ENCODE measurements around the gene ABCB1.

Gene ABCB1

DNA sequence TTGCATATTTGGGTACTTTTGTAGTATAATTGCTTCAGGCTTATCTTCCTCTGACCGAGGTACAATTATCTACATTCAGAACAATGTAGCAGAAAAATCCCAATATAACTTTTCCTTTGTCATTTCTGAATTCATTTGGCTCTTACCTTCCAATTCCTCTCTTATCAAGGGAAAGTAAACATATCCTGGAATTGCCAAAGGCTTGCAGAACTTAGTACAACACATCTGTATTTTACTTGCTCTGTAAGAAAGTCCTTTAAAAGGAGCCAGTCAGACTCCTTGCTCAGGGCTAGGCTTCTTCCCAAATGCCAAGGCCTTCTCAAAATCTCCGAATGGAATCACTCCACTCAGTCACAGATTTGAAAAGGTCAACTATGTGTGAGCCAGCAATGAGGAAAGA lies 81.9 kb downstream of the ABCB1 start:
- Histone ChIP-seq H3K36me3 (peaks cover 64% of the 10 kb centered on the region), H3K9me3 (no peaks in the 10 kb centered on the region), H3K4me3 (ENCODE audit: low read depth, low read length) (no peak overlapping the region), H3K27me3 (no peaks in the 10 kb centered on the region), H3K4me1 (no peaks in the 10 kb centered on the region)
- no peak for DNase-seq
- TF ChIP-seq, protein P1, sequence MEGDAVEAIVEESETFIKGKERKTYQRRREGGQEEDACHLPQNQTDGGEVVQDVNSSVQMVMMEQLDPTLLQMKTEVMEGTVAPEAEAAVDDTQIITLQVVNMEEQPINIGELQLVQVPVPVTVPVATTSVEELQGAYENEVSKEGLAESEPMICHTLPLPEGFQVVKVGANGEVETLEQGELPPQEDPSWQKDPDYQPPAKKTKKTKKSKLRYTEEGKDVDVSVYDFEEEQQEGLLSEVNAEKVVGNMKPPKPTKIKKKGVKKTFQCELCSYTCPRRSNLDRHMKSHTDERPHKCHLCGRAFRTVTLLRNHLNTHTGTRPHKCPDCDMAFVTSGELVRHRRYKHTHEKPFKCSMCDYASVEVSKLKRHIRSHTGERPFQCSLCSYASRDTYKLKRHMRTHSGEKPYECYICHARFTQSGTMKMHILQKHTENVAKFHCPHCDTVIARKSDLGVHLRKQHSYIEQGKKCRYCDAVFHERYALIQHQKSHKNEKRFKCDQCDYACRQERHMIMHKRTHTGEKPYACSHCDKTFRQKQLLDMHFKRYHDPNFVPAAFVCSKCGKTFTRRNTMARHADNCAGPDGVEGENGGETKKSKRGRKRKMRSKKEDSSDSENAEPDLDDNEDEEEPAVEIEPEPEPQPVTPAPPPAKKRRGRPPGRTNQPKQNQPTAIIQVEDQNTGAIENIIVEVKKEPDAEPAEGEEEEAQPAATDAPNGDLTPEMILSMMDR (IDR thresholded peaks at IDR 0.05; ENCODE audit: low read depth, low read length), result no peak

DNA sequence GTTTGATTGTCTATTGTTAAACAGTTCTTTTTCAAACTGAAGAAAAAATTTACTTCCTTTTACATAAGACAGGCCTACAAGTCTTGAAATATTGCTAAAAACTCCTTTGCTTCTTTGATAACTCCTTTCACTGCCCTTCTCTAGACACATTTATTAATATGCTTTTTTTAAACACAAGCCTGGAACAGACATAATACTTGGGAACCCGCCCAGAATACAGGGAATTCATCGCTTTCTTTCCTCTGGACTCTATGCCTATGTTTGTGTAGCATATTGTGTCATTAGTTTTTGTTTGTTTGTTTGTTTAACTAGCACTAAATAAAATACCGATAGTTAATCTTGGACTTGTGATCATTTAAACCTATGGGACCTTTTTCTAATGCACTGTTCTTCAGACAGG lies 82.8 kb downstream of the ABCB1 start:
- Histone ChIP-seq H3K36me3 (peaks cover 67% of the 10 kb centered on the region), H3K4me3 (ENCODE audit: low read depth, low read length) (no peak overlapping the region), H3K4me1 (no peaks in the 10 kb centered on the region), H3K9me3 (no peaks in the 10 kb centered on the region), H3K27me3 (no peaks in the 10 kb centered on the region)
- TF ChIP-seq, protein P1 (IDR thresholded peaks at IDR 0.05; ENCODE audit: low read depth, low read length), result no peak
- DNase-seq, result no peak

DNA sequence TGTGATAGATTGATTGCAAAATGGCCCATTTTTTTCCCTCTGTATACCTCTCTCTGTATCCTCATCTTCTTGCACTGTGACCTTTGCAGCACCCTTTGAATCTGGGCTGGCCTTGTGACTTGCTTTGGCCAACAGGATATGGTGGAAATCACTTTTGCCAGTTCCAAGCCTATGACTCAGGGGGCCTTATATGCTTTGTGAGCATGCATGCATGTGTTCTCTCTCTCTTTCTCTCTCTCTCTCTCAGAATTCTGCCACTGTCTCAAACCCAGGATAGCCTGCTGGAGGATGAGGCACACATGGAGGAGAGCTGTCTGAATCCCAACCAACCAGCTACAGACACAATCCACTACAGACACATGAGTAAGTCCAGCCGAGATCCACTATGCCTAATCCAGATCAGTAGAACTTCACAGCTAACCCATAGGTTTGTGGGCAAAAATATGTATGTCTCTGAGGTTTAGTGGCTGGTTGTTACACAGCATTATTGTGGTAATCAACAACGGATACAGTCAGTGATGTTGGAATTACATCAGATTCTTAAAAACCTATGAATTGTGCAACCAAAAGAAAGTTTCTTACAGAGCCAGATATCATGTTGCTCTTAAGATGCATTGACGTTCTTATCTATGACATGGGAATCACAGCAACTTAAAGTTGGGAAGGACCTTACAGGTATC lies 83.4 kb downstream of the ABCB1 start:
- Histone ChIP-seq H3K27me3 (no peaks in the 10 kb centered on the region), H3K4me3 (ENCODE audit: low read depth, low read length) (no peak overlapping the region), H3K4me1 (no peaks in the 10 kb centered on the region), H3K36me3 (peaks cover 73% of the 10 kb centered on the region), H3K9me3 (no peaks in the 10 kb centered on the region)
- TF ChIP-seq, protein P1 (IDR thresholded peaks at IDR 0.05; ENCODE audit: low read depth, low read length), result no peak
- DNase-seq, result no peak

DNA sequence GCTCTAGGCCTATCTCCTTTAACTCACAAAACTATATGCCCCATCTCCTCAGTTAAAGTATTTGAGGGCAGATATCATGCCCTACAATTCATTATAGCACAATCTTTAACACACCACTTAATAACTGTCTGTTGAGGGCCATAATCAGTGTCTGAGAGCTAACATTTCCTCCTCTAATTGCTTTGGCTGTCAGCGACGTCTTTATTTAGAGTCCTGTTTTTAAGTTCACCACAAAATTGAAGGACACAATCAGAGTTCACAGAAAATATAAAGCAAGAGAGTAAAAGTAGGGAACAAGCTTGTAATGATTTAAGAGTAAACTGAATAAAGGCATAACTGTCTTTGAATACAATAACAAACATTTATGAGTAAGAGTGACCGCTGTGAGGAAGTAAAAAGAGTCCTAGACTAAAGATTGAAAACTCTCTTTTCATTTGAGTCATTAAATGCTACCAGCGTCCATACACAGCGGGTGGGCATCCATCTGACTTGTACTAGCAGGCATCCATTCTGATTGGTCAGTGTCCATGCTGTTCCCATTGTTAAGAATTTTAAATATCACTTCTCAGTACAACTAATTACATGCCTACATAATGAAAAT lies 86.8 kb downstream of the ABCB1 start:
- TF ChIP-seq, protein P1 (IDR thresholded peaks at IDR 0.05; ENCODE audit: low read depth, low read length), result no peak
- Histone ChIP-seq H3K4me1 (peaks cover 11% of the 10 kb centered on the region), H3K36me3 (peaks cover 83% of the 10 kb centered on the region), H3K9me3 (no peaks in the 10 kb centered on the region), H3K4me3 (ENCODE audit: low read depth, low read length) (no peak overlapping the region), H3K27me3 (no peaks in the 10 kb centered on the region)
- DNase-seq, result no peak

DNA sequence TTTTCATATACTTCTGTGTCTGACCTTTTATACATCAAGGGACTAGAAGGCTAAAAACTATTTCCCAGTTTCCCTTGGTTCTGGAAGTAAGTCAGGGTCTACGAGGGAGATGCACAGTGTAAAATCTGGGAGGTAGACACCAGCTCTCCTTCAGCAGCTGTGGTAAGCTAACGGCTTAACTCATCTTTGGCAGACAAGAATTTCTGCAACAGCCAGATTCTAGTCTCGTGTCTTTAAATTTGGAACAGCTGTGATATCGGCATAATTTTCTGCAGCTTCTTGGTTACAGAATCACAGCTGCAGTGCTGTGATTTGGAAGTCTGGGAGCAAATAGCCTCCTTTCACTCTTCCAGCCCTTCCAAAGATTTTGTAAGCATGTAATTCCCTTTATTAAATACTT lies 87.8 kb downstream of the ABCB1 start:
- no peak for DNase-seq
- no peaks in the 10 kb centered on the region for H3K27me3 ChIP-seq

DNA sequence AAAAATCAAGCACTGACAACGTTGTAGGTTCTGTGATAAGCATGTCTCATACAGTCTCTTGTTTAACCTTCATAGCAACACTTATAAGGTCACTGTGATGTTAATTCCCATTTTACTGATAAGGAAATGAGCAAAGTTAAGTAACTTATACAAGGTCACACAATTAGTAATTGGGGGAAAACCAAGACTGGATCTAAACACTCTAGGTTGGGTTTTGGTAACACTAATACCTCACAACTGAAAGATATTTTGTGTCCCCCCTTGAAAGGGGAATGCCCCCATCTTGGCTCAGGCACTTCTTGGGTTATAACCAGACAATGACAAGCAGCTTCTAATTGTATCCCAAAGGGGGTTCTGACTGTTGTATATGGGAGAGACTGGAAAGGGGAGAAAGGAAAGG lies 89.2 kb downstream of the ABCB1 start:
- TF ChIP-seq, protein P1 (IDR thresholded peaks at IDR 0.05; ENCODE audit: low read depth, low read length), result no peak
- no peak for DNase-seq
- peaks cover 92% of the 10 kb centered on the region for H3K36me3 ChIP-seq
- no peak overlapping the region for H3K4me3 ChIP-seq (ENCODE audit: low read depth, low read length)
- peaks cover 11% of the 10 kb centered on the region for H3K4me1 ChIP-seq
- no peaks in the 10 kb centered on the region for H3K9me3 ChIP-seq
- no peaks in the 10 kb centered on the region for H3K27me3 ChIP-seq

More for the DNA sequence above, 87.8 kb downstream of the ABCB1 start:
- H3K4me3 ChIP-seq (ENCODE audit: low read depth, low read length), result no peak overlapping the region
- peaks cover 11% of the 10 kb centered on the region for H3K4me1 ChIP-seq
- TF ChIP-seq, protein P1 (IDR thresholded peaks at IDR 0.05; ENCODE audit: low read depth, low read length), result no peak
- H3K36me3 ChIP-seq, result peaks cover 92% of the 10 kb centered on the region
- H3K9me3 ChIP-seq, result no peaks in the 10 kb centered on the region

Data from BE2C (cell line).